ENCODE data around the gene RPL26.

GRCh38 chr17:8392674-8393469 is 9.9 kb upstream of the RPL26 start:
- TF ChIP-seq CTCF (IDR thresholded peaks at IDR 0.05; ENCODE audit: low read depth, low read length, poor library complexity, severe bottlenecking): no peak
- no peak for TF ChIP-seq EZH2phosphoT487 (IDR thresholded peaks at IDR 0.05; ENCODE audit: borderline replicate concordance, low read length)
